ENCODE measurements around the gene BMP7. TPM values are rescaled to one million over a fixed set of nuclear protein-coding genes. Genes with fewer than 3 reads are reported as not detected.

The BMP7 gene
- total and polyA plus RNA-seq, 2 of the 8 experiments (the other 6 are each of a cell fraction or from before 2014, with no cell fraction given): 9.2 to 14.7 TPM

DNA sequence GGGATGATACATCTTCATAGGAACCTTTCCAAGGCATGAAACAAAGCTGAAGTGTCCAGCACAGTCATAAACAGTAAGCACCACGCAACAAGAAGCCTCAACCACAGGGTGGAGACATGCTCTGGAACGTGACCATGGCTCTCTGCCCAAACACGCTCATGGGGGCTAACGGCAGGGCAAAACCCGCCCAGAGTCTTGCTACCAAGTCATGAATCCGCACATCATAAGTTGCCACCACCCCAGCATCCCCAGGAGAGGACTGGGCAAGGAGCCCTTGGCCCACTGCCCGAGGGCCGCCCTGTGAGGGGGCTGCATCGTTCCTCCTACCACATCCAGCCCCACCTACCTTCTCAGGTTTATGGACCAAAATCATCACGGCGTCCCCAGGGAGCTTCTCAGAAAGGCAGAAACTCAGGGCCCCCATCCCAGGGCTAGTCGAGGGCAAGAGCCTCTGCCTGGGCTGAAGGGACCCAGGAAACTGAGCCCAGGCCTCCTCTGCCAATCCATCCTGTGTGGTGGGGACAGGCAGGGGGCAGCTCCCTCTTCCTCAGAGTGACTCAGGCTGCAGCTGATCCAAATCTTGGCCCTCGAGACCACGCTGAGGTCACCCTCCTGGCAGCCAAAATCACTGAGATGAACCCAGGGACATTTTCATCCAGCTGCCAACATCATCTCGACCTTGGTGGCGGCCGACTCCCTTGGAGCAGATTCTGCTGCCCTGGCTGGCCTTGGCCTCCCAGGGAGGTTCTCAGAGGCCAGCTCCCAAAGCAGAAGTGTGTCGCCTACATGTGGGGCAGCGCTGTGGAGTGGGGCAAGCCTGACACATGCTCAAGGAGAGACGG is 42.6 kb downstream of the BMP7 start:
- Histone ChIP-seq H2AK5ac (ENCODE audit: low read depth, low read length) (0 out of 2 replicates have a peak overlapping the region, but pooled peaks have one; percentile 13), H3K4me3 (ENCODE audit: extremely low read depth in 1 of 4, insufficient read depth in 2 of 4, low read depth in 3 of 4, low read length in 4 of 4) (no peak overlapping the region), H4K5ac (ENCODE audit: insufficient read length, low read depth, low read length) (no peak overlapping the region), H3K36me3 (ENCODE audit: control insufficient read depth in 2 of 4, insufficient read depth in 4 of 4, low read length in 3 of 4) (peaks cover 0 to 4% (median 0%) of the 10 kb centered on the region in 4 experiments; a peak in 2 of 8 replicates), H3K79me2 (ENCODE audit: control insufficient read depth in 1 of 2, insufficient read depth in 2 of 2, low read length in 2 of 2) (no peaks in the 10 kb centered on the region), H2BK5ac (ENCODE audit: low read depth, low read length) (no peak overlapping the region; the same call in 1 of the 2 replicates), H3K18ac (ENCODE audit: extremely low read depth, low read length) (no peak overlapping the region; the same call in 1 of the 2 replicates), H2BK12ac (ENCODE audit: low read depth, low read length) (no peak overlapping the region), H2BK20ac (ENCODE audit: low read length) (no peak overlapping the region), H4K8ac (ENCODE audit: extremely low read depth, insufficient read depth, low read length) (peak overlapping the region; percentile 43; the same call in 1 of the 2 replicates), H3K9me3 (ENCODE audit: insufficient read depth in 2 of 2, low read depth in 1 of 2, low read length in 1 of 2) (no peaks in the 10 kb centered on the region), H3K56ac (replicated peaks; ENCODE audit: insufficient read length, low read depth, low read length) (no peak overlapping the region), H3K14ac (ENCODE audit: insufficient read length) (no peak overlapping the region), H3K4ac (replicated peaks; ENCODE audit: insufficient read length, low read depth, low read length) (no peak overlapping the region), H4K20me1 (replicated peaks in 1 of 2; ENCODE audit: control insufficient read depth in 1 of 2, insufficient read depth in 2 of 2, low read length in 2 of 2) (no peaks in the 10 kb centered on the region), H3K23me2 (ENCODE audit: low read depth, low read length) (peaks cover 3% of the 10 kb centered on the region; the same call in 1 of the 2 replicates), H3K4me2 (ENCODE audit: insufficient read depth in 1 of 2, low read depth in 2 of 2, low read length in 2 of 2) (no peak overlapping the region), H2BK15ac (ENCODE audit: low read length) (no peak overlapping the region), H3K27me3 (replicated peaks in 1 of 4; ENCODE audit: control insufficient read depth in 3 of 4, extremely low read depth in 1 of 4, insufficient read depth in 3 of 4, low read length in 3 of 4) (no peaks in the 10 kb centered on the region; a peak in 1 of 7 replicates), H3K23ac (ENCODE audit: insufficient read length) (no peak overlapping the region), H2AFZ (ENCODE audit: low read length) (no peak overlapping the region), H3K9ac (replicated peaks in 1 of 4; ENCODE audit: extremely low read depth in 1 of 4, low read depth in 3 of 4, low read length in 3 of 4) (no peak overlapping the region), H3K79me1 (ENCODE audit: low read depth, low read length) (no peaks in the 10 kb centered on the region), H2BK120ac (replicated peaks; ENCODE audit: low read depth, low read length) (no peak overlapping the region), H3K27ac (ENCODE audit: low read depth, low read length) (no peak overlapping the region), H4K91ac (replicated peaks; ENCODE audit: insufficient read length, low read length) (peak overlapping the region; percentile 17), H3K4me1 (replicated peaks in 1 of 4; ENCODE audit: control insufficient read depth in 3 of 4, insufficient read depth in 4 of 4, low read length in 3 of 4) (no peaks in the 10 kb centered on the region; a peak in 1 of 7 replicates)
- TF ChIP-seq, protein P1, sequence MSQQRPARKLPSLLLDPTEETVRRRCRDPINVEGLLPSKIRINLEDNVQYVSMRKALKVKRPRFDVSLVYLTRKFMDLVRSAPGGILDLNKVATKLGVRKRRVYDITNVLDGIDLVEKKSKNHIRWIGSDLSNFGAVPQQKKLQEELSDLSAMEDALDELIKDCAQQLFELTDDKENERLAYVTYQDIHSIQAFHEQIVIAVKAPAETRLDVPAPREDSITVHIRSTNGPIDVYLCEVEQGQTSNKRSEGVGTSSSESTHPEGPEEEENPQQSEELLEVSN (IDR thresholded peaks at IDR 0.05): no peak
- TF ChIP-seq, protein P2, sequence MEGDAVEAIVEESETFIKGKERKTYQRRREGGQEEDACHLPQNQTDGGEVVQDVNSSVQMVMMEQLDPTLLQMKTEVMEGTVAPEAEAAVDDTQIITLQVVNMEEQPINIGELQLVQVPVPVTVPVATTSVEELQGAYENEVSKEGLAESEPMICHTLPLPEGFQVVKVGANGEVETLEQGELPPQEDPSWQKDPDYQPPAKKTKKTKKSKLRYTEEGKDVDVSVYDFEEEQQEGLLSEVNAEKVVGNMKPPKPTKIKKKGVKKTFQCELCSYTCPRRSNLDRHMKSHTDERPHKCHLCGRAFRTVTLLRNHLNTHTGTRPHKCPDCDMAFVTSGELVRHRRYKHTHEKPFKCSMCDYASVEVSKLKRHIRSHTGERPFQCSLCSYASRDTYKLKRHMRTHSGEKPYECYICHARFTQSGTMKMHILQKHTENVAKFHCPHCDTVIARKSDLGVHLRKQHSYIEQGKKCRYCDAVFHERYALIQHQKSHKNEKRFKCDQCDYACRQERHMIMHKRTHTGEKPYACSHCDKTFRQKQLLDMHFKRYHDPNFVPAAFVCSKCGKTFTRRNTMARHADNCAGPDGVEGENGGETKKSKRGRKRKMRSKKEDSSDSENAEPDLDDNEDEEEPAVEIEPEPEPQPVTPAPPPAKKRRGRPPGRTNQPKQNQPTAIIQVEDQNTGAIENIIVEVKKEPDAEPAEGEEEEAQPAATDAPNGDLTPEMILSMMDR (IDR thresholded peaks at IDR 0.05; ENCODE audit: control extremely low read depth in 1 of 3, insufficient read depth in 1 of 3, low read depth in 1 of 3, low read length in 3 of 3): peak in 2 of 3 experiments; percentile 19 to 21; a peak in 2 of 4 replicates
- TF ChIP-seq BACH1 (IDR thresholded peaks at IDR 0.05; ENCODE audit: low read length) (no peak), RAD21 (IDR thresholded peaks at IDR 0.05 in 1 of 2, conservative IDR thresholded peaks at IDR 0.05 in 1 of 2; ENCODE audit: low read depth in 2 of 2, low read length in 2 of 2) (peak; percentile 20 to 36; a peak in 3 of 4 replicates)
- POLR2A ChIA-PET (ENCODE audit: partially characterized antibody): interaction anchor here (1.4 kb wide), 1 partner anchor 22 kb away, joined by 3 read pairs; no protein-coding TSS in a partner anchor
- DNase-seq (ENCODE audit: low read depth in 1 of 2, low spot score in 2 of 2) (no peak), FAIRE-seq (no peak)
- CTCF ChIA-PET (ENCODE audit: partially characterized antibody): interaction anchor here (0.8 to 6.1 kb wide), 15 partner anchors 10 to 134 kb away, joined by 3 to 26 read pairs (median 4); partner anchors contain the start of gene SPO11
- WGBS, 2 experiments (ENCODE audit: extremely low coverage in 1 of 2, insufficient coverage in 1 of 2, insufficient read length in 1 of 2, insufficient replicate concordance in 2 of 2, low coverage in 1 of 2, low lambda C conversion rate in 2 of 2, missing lambda C conversion rate in 1 of 2): 84% methylated on average over 19 of the region's 20 CpGs; no CpG with 5 or more reads in 1 of the 2 experiments

Measured in H1 (cell line).